Umbilical cord (tissue), 2 donors: Measurements from ENCODE around the gene PPP1R12A. TPM values are rescaled to one million over a fixed set of nuclear protein-coding genes. Genes with fewer than 3 reads are reported as not detected.
"Not testable (repeated sequence)": the region's sequence is repeated elsewhere in the genome, so short reads cannot be mapped to it uniquely, and the experiment has no call there.

Experiments used
- DNase-seq: peaks from one replicate; pipeline ENCODE4 v3.0.0-alpha.2; 2015; ENCODE audit warnings: low spot score
- total RNA-seq: library from RNA; depleted of rRNA; stranded (reverse); fragments of >200 nt; gene quantifications from one replicate; pipeline ENCODE4 v1.2.3, GENCODE V29; 2014; ENCODE audit warnings: low replicate concordance; ENCODE audit not compliant: insufficient read depth

PPP1R12A gene
- 452 TPM for total RNA-seq

DNA sequence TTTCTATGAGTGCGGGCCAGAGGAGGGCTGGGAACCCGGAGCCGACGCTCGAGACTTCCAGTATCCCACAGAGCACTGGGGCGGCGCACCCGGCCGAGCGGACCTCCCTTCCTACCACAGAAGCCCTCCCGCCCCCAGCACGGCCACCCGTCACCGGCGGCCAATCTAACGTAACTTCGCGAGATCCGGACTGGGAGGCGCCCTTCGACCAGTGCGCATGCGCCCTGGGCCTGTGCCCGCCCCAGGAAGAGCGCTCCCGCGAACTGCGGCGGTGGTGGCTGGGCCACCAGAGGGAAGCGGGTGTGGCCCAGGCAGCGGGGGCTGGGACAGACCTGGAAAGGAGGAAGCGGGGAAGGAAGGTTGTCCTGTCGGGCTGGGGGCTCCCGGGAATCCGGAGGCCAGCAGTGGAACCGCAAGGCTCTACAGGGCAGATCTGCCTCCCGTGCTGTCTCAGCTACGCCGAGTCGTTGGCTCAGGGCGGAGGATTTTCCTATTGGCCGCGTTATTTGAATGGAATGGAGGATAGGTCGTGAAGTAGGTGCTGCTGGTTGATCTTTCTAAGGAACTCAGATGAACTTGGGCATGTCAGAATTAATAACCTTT, at the start of gene PPP1R12A:
Gene PPP1R12A (minus strand): TSS at position 77 of the 603 bp plus-strand sequence. CDS start 166 bp downstream, outside the sequence.
- peak; percentile 99 for DNase-seq

DNA sequence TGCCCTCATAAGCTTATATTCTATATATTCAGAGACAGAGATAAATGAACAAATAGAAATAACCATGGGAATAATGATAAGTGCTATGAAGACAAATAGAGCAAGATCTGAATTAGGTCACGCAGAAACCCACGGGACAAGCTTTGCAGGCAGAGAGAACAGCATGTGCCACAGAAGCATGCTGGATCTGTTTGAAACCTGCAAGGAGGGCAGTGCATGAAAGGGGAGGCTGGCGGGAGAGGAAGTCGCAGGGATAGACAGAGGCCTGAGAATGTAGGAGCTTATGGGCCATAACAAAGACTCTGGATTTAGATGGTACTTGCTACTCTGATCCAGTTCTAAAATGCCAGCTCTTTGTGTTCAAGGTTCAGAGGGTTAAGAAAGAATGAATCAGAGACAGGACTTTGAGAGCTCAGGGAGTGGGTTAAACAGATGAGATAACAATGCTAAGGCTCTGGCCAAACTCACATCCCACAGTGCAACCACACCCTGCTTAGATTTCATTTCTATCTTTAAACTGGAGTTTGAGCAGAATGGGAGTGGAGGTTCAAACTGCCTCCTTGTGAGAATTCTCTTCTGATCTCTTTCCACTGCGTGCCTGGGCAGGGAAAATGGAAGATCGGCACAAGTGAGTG, 49.2 kb upstream of the PPP1R12A start:
- peak; percentile 89 for DNase-seq

- peak; percentile 36 for DNase-seq
Measured at GRCh38 chr12:79983492-79983891, 48.6 kb upstream of the PPP1R12A start.

GRCh38 chr12:79982086-79983062, 47.5 kb upstream of the PPP1R12A start:
- peak; percentile 44 for DNase-seq

- DNase-seq = no peak
Measured at GRCh38 chr12:79978692-79979091, 43.8 kb upstream of the PPP1R12A start.

- not testable (repeated sequence) for DNase-seq
Measured at GRCh38 chr12:79977856-79978460, 43.1 kb upstream of the PPP1R12A start.

DNA sequence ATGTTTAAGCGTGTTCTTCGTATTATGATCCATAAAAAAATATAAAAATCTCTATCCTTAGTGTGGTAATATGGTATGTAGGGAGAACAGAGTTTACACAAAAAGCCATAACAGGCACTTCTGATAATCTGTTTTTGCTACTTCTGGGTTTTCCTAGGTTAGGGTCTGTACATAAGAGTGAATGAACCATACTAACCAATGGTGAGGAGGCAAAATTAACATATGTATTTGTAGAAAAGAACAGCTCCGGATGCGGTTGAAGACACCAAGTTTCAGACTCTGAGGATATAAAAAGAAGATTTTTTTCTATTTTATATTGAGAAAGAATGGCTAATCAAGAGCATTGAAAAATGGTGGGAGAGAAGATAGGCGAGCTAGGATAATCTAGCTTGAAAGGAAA, 40.2 kb upstream of the PPP1R12A start:
- DNase-seq = no peak

DNA sequence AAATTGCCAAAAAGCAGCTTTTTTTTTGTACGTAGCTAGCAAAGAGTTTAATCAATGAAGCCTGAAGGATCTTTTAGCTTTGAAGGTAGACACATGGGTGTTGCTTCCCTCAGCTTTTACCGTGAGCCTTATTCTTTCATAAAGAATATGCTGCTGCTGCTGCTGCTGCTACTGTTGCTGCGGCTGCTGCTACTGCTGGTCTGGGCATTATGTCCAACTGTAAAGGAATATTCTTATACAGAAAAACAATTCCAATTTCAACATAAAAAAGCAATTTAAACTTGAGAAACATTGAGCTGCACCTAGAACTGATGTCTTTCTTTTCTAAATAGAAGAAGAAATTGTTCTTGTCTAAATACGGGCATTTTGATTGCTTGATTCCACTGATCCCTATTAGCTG, 38.9 kb upstream of the PPP1R12A start:
- no peak for DNase-seq

DNA sequence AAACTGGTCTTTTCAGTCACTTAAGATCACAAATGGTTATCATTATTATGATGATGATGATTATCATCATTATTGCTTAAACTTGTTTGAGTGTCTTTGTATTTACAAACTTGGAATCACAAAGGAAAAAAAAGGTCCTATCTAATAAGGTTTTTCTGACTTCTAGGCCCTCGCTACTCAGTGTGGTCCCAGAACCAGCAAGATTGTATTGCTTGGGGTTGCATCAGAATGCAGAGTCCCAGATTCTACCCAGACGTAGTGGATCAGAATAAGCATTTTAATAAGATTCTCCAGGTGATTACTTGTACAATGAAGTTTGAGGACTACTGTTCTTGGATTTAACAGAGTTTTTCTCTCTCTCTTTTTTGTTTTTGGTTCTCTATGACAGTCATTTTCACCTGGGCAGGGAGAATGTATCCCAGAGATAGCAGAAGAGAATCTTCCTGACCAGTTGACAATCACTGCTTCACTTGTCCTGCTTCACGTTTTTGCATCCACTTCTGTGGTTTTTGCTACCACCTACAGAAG, 29.3 kb upstream of the PPP1R12A start:
- no peak for DNase-seq

DNA sequence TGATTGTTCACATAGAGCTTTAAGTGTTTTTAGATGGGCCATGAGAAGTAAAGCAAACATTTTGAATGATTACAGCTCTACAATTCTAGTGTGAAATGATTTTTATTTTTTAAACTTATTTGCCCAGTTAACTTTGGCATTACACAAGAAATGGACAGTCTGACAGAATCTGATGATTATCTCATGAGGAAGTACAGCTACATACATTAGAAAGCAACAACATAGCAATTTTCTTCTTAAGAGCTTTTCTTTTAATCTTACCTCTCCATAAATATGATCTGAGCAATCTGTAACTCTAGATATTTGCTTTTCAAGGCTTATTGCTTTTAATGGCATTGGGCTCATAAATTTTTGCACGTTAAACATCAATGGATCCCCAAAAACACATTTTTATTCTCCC, 26.5 kb upstream of the PPP1R12A start:
- no peak for DNase-seq

DNA sequence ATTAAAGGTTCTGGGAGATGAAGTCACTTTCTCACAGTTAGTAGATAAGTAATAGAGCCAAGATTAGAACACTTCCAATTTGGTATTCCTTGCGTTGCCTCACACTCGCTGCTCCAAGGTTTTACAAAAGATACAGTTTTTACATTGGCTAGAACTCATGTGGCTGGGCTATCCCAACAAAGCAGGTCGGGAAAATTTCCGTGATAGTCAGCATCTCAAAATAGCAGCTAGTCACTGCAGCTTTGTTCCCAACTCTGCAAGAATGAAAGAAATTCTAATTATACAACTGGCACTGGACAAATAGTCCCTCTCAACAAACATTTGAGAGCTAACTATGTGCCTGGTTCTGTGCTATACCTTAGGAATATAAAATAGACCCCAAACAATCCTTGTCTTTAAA, 24.6 kb upstream of the PPP1R12A start:
- no peak for DNase-seq

GRCh38 chr12:79956896-79957295, 22.0 kb upstream of the PPP1R12A start:
- no peak for DNase-seq

DNA sequence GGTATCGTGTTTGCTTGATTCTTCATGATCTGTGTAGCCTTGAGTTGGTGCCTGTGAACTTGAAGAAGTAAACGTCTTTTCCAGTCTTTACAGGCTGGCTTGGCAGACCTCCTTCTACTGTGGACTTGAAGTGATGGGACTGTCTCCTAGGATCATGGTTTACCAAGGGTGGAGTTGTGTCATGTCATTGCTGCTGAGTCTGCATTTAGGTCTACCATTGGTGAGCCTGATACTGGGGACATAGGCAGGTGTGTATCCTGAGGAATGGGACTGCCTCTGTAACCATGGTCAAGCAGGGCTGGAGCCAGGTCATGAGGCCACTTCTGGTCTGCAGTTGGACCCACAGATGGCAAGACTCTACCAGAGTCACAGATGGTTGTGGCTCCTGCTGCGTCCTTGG, 20.7 kb upstream of the PPP1R12A start:
- DNase-seq = no peak

- no peak for DNase-seq
Measured at GRCh38 chr12:79954037-79954610, 19.2 kb upstream of the PPP1R12A start.

DNA sequence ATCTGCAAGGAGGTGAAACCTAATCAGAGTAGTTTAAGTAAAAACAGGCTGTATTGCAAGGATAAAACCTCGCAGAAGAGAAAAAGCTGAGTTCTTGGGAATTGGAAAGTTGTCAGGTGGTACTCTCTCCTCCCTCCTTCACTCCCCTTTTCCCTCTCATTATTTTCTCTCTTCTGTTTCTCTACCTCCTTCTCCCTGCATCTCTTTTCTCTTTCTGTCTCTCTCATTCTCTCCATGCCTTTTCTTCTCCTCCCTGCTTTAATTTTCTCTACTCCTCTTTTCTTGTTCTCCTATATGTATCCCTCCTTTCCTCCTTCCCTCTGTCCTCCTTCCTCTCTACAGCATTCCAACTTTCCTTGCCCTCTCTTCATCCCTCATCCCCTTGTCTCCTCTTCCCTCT, 14.2 kb upstream of the PPP1R12A start:
- no peak for DNase-seq

GRCh38 chr12:79945433-79945832, 10.5 kb upstream of the PPP1R12A start:
- no peak for DNase-seq

GRCh38 chr12:79944565-79944964, 9.7 kb upstream of the PPP1R12A start:
- DNase-seq = no peak

GRCh38 chr12:79942846-79943245, 7.9 kb upstream of the PPP1R12A start:
- DNase-seq = not testable (repeated sequence)

GRCh38 chr12:79939728-79940310, 4.9 kb upstream of the PPP1R12A start:
- no peak for DNase-seq

GRCh38 chr12:79938843-79939242, 3.9 kb upstream of the PPP1R12A start:
- no peak for DNase-seq

DNA sequence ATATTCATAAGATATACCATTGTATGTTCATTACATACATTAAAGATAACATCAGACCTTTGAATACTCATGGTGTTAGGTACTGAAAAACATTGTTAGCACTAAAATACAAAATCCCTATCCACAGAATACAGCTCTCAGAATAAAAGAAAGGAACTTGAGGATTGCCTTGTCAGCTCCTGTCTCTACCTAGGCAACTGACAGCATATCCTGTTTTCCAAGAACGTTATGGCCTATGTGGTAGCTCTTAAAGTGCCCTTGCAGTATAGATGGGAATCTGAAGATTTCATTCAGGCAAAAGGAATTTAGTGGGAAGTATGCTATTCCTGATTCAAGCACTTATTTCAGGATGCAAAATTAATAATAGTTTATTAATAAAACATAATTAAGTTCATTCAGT, 1.8 kb upstream of the PPP1R12A start:
- DNase-seq = no peak
